ENCODE results near the gene FCRLB. TPM values are rescaled to one million over a fixed set of nuclear protein-coding genes. Genes with fewer than 3 reads are reported as not detected.

The FCRLB gene
- total RNA-seq, 1 donor from 2014 or later = 0.82 TPM

- no peak overlapping the region for H3K27ac Mint-ChIP-seq
- no peaks in the 10 kb centered on the region for H3K36me3 Mint-ChIP-seq
- no peaks in the 10 kb centered on the region for H3K9me3 Mint-ChIP-seq
- no peak for DNase-seq (ENCODE audit: extremely low spot score, unreplicated experiment)
- no peak overlapping the region for H3K4me3 Mint-ChIP-seq
- H3K4me1 Mint-ChIP-seq (ENCODE audit: unreplicated experiment) = peaks cover 4% of the 10 kb centered on the region
- peaks cover 55% of the 10 kb centered on the region for H3K27me3 Mint-ChIP-seq
- no peak for TF ChIP-seq CTCF (conservative IDR thresholded peaks at IDR 0.05)
Measured at GRCh38 chr1:161739865-161740566, 18.7 kb downstream of the FCRLB start.

- H3K27me3 Mint-ChIP-seq = peaks cover 55% of the 10 kb centered on the region
- H3K9me3 Mint-ChIP-seq = no peaks in the 10 kb centered on the region
- H3K27ac Mint-ChIP-seq = no peak overlapping the region
- no peak for DNase-seq (ENCODE audit: extremely low spot score, unreplicated experiment)
- H3K4me3 Mint-ChIP-seq = no peak overlapping the region
- TF ChIP-seq CTCF (conservative IDR thresholded peaks at IDR 0.05) = no peak
- H3K4me1 Mint-ChIP-seq (ENCODE audit: unreplicated experiment) = peaks cover 4% of the 10 kb centered on the region
- H3K36me3 Mint-ChIP-seq = no peaks in the 10 kb centered on the region
Measured at GRCh38 chr1:161740921-161741320, 19.6 kb downstream of the FCRLB start.

- Mint-ChIP-seq H3K27me3 (peaks cover 48% of the 10 kb centered on the region), H3K4me3 (no peak overlapping the region), H3K9me3 (no peaks in the 10 kb centered on the region), H3K4me1 (ENCODE audit: unreplicated experiment) (peaks cover 4% of the 10 kb centered on the region), H3K27ac (no peak overlapping the region), H3K36me3 (no peaks in the 10 kb centered on the region)
- no peak for DNase-seq (ENCODE audit: extremely low spot score, unreplicated experiment)
- no peak for TF ChIP-seq CTCF (conservative IDR thresholded peaks at IDR 0.05)
Measured at GRCh38 chr1:161743231-161743630, 21.9 kb downstream of the FCRLB start.

GRCh38 chr1:161747801-161748200 is 26.5 kb downstream of the FCRLB start:
- no peak overlapping the region for H3K4me3 Mint-ChIP-seq
- H3K36me3 Mint-ChIP-seq = peaks cover 4% of the 10 kb centered on the region

DNA sequence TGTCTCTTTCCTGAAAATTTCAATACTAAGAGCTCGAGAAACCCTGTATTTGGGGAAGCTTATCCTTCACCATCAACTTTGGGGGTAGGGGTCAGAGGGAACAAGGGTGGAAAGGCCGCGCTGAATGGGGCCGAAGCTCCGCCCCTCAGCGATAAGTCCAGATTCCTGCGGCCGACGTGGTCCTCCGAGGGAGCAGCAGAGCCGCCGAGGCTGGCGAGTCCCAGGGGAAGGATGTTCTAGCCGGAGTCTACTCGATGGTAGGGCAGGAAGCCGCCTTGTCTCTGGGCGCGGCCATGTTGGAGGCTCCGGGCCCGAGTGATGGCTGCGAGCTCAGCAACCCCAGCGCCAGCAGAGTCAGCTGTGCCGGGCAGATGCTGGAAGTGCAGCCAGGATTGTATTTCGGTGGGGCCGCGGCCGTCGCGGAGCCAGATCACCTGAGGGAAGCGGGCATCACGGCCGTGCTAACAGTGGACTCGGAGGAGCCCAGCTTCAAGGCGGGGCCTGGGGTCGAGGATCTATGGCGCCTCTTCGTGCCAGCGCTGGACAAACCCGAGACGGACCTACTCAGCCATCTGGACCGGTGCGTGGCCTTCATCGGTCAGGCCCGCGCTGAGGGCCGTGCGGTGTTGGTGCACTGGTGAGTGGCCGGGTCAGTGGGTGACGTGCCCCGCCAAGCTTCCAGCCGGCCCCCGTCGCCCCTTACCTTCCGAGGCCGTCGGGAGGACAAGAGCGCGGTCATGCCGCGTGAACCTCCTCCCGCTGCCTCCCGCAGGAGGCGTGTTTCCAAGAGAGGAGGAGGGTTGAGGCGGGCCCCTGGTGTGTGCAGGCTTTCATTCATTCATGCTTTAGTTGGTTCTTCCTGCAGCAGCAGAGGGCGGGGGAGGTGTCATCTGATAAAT is 28.4 kb downstream of the FCRLB start, which contains the start of gene DUSP12:
Gene DUSP12 (plus strand): TSS at position 278 of the 899 bp plus-strand sequence. CDS start 16 bp downstream, at position 294.
- peak; percentile 93 for DNase-seq (ENCODE audit: extremely low spot score, unreplicated experiment)
- Mint-ChIP-seq H3K4me3 (peak within 1 kb of the TSS; percentile 99), H3K9me3 (no peaks in the 10 kb centered on the region), H3K27me3 (peaks cover 15% of the 10 kb centered on the region), H3K27ac (peak within 1 kb of the TSS; percentile 96), H3K4me1 (ENCODE audit: unreplicated experiment) (peaks cover 16% of the 10 kb centered on the region), H3K36me3 (peaks cover 15% of the 10 kb centered on the region)
- TF ChIP-seq CTCF (conservative IDR thresholded peaks at IDR 0.05) = no peak

More at GRCh38 chr1:161747801-161748200, 26.5 kb downstream of the FCRLB start:
- TF ChIP-seq CTCF (conservative IDR thresholded peaks at IDR 0.05) = no peak
- Mint-ChIP-seq H3K4me1 (ENCODE audit: unreplicated experiment) (peaks cover 16% of the 10 kb centered on the region), H3K27me3 (peaks cover 21% of the 10 kb centered on the region), H3K27ac (no peak overlapping the region), H3K9me3 (no peaks in the 10 kb centered on the region)
- no peak for DNase-seq (ENCODE audit: extremely low spot score, unreplicated experiment)

Measured in type B pancreatic cell (in vitro differentiated cells).